B cell (primary cell): Measurements from ENCODE around the gene TSHB. TPM values are rescaled to one million over a fixed set of nuclear protein-coding genes. Genes with fewer than 3 reads are reported as not detected.

Source experiments
- ATAC-seq: fragments of 200-7000 bp; cut with Tn5 transposase; one replicate; pipeline ENCODE4 v1.10.0; 2021; ENCODE audit warnings: low read depth, mild to moderate bottlenecking, moderate number of reproducible peaks, moderate library complexity
- CTCF ChIA-PET: fragments of 350-600 bp; sonication (Branson Sonifier 250); formaldehyde crosslinking; loops from one replicate; lab custom pipeline; 2021; ENCODE audit warnings: antibody characterized with exemption, inconsistent platforms; lab: Charles Lee
- POLR2A ChIA-PET: fragments of 350-600 bp; sonication (Branson Sonifier 250); formaldehyde crosslinking; loops from one replicate; lab custom pipeline; 2021; ENCODE audit warnings: antibody characterized with exemption; lab: Charles Lee
- DNase-seq: peaks from one replicate; pipeline ENCODE4 v3.0.0; 2013
- H2AFZ ChIP-seq: 2 replicates; pipeline ENCODE4 v1.6.1; 2012; ENCODE audit warnings: mild to moderate bottlenecking, low read depth, low read length; ENCODE audit not compliant: insufficient read depth, poor library complexity, severe bottlenecking
- H3K27ac ChIP-seq, 2 donors: 1 replicate in 1 of 2; 2 replicates in 1 of 2; pipeline ENCODE4 v1.5.1; 2012 to 2013; ENCODE audit warnings: low read length in 2 of 2, mild to moderate bottlenecking in 2 of 2, moderate library complexity in 1 of 2
- H3K27me3 ChIP-seq, 4 experiments: fragments of 200-600 bp in 1 of 4; sonication (generic) in 1 of 4; replicated peaks in 1 of 4; 1 replicate in 2 of 4; 2 replicates in 2 of 4; pipeline versions ENCODE4 v1.6.1 to v1.7.0; 2013 to 2016; ENCODE audit warnings: low read length in 3 of 4, mild to moderate bottlenecking in 2 of 4, mixed read lengths in 1 of 4, moderate library complexity in 1 of 4; ENCODE audit not compliant: insufficient read depth in 4 of 4, control insufficient read depth in 3 of 4; ENCODE audit errors: control extremely low read depth in 1 of 4
- H3K36me3 ChIP-seq, 2 experiments: replicated peaks in 1 of 2; 1 replicate in 1 of 2; 2 replicates in 1 of 2; pipeline versions ENCODE4 v1.6.1 to v1.7.1; 2013; ENCODE audit warnings: low read length in 1 of 2; ENCODE audit not compliant: insufficient read depth in 2 of 2, control insufficient read depth in 1 of 2; ENCODE audit errors: control extremely low read depth in 1 of 2, extremely low read depth in 1 of 2
- H3K4me1 ChIP-seq, 2 donors: fragments of 200-600 bp in 1 of 2; sonication (generic) in 1 of 2; 1 replicate in 1 of 2; 2 replicates in 1 of 2; pipeline versions ENCODE4 v1.5.1 to v1.6.1; 2013 to 2017; ENCODE audit warnings: low read length in 2 of 2; ENCODE audit not compliant: control insufficient read depth in 2 of 2, insufficient read depth in 2 of 2
- H3K4me2 ChIP-seq: replicated peaks from 2 replicates; pipeline ENCODE3; 2012; ENCODE audit warnings: mild to moderate bottlenecking, low read depth, low read length; ENCODE audit not compliant: poor library complexity, severe bottlenecking
- H3K4me3 ChIP-seq, 5 experiments: fragments of 200-600 bp in 1 of 5; sonication (generic) in 1 of 5; 1 replicate in 3 of 5; 2 replicates in 2 of 5; pipeline versions ENCODE4 v1.5.1 to v1.7.0; 2011 to 2016; ENCODE audit warnings: low read length in 4 of 5, mild to moderate bottlenecking in 4 of 5, low read depth in 2 of 5, control low read depth in 1 of 5, moderate library complexity in 1 of 5; ENCODE audit not compliant: insufficient read depth in 1 of 5; ENCODE audit errors: control extremely low read depth in 1 of 5, extremely low read depth in 1 of 5
- H3K79me2 ChIP-seq: fragments of 200-600 bp; sonication (generic); one replicate; pipeline ENCODE4 v1.6.0; 2016; ENCODE audit warnings: low read length; ENCODE audit not compliant: control insufficient read depth, insufficient read depth
- H3K9ac ChIP-seq: fragments of 200-600 bp; sonication (generic); 2 replicates; pipeline ENCODE4 v1.6.1; 2017; ENCODE audit warnings: mild to moderate bottlenecking, low read length, moderate library complexity
- H3K9me3 ChIP-seq, 3 donors: one replicate each; pipeline versions ENCODE4 v1.6.1 to v1.7.1; 2013; ENCODE audit warnings: low read length in 2 of 3; ENCODE audit not compliant: control insufficient read depth in 2 of 3, insufficient read depth in 1 of 3; ENCODE audit errors: control extremely low read depth in 1 of 3
- H4K20me1 ChIP-seq: 2 replicates; pipeline ENCODE4 v1.6.0; 2012; ENCODE audit warnings: mild to moderate bottlenecking, low read length; ENCODE audit not compliant: insufficient read depth, control insufficient read depth, poor library complexity, severe bottlenecking
- H3K27ac Mint-ChIP-seq: one replicate; pipeline ENCODE4 v1.8.0; 2021; ENCODE audit warnings: mixed read lengths
- H3K27me3 Mint-ChIP-seq: one replicate; pipeline ENCODE4 v1.8.0; 2021; ENCODE audit warnings: mixed read lengths
- H3K4me1 Mint-ChIP-seq: one replicate; pipeline ENCODE4 v1.8.0; 2021; ENCODE audit warnings: mixed read lengths
- H3K4me3 Mint-ChIP-seq: one replicate; pipeline ENCODE4 v1.8.0; 2021; ENCODE audit warnings: mixed read lengths
- H3K9me3 Mint-ChIP-seq: one replicate; pipeline ENCODE4 v1.8.0; 2022; ENCODE audit warnings: mixed read lengths; ENCODE audit not compliant: insufficient read depth
- EZH2 ChIP-seq: IDR thresholded peaks from 2 replicates; pipeline ENCODE4 v1.6.1; 2012; ENCODE audit warnings: borderline replicate concordance, low read depth, mild to moderate bottlenecking, moderate library complexity, low read length; ENCODE audit not compliant: insufficient read depth, poor library complexity, severe bottlenecking
- WGBS: methylation state at CpG from one replicate; pipeline ENCODE4 v1.1.5; 2013; ENCODE audit warnings: missing lambda C conversion rate; ENCODE audit not compliant: insufficient coverage; 5-methylcytosine and 5-hydroxymethylcytosine counted together
- intact Hi-C: fragments of 100-400 bp; cut with micrococcal nuclease; formaldehyde crosslinking; loops from one replicate; pipeline ENCODE4 v1.10.0; 2022
- polyA plus RNA-seq: library from polyadenylated mRNA; depleted of rRNA; stranded (reverse); fragments of >200 nt; gene quantifications from 2 replicates; pipeline ENCODE4 v1.2.3, GENCODE V29; 2012
- total RNA-seq, 2 donors: library from RNA; stranded (reverse); fragments of 120-200 nt in 1 of 2; gene quantifications; 1 replicate in 1 of 2; 2 replicates in 1 of 2; pipeline versions ENCODE4 v1.2.3 to v1.2.4, GENCODE V29; 2013 to 2022
- TF ChIP-seq, protein P1 (sequence below): fragments of 200-600 bp; IDR thresholded peaks from one replicate; pipeline ENCODE4 v1.8.0; 2022; ENCODE audit warnings: antibody characterized with exemption, mild to moderate bottlenecking

Gene TSHB
- total and polyA plus RNA-seq, 2 donors (not counting 1 experiment from before 2014, with no cell fraction given) = not detected

DNA sequence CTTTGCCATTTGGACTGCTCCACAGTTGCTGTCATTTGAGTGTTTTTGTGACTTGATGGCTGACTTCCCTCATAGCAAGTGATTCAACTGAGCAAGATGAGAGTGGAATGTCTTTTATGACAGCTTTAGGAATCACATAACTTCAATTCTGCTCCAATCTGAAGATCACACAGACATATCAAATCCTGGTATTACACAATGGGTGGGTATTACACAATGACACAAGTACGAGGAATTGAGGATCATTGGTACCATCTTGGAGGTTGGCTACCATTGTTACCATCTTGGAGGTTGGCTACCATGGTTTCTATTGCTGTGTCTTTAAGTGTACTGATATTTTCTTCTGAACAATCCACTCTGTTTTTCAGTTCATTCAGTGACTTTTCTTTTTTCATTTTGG is 8.5 kb upstream of the TSHB start:
- Histone ChIP-seq H3K36me3 (no peaks in the 10 kb centered on the region), H3K27ac (no peak overlapping the region), H3K27me3 (peaks cover 0 to 4% (median 1%) of the 10 kb centered on the region in 4 experiments), H3K9ac (no peak overlapping the region), H4K20me1 (no peaks in the 10 kb centered on the region), H2AFZ (no peak overlapping the region), H3K9me3 (peaks cover 0 to 1% (median 0%) of the 10 kb centered on the region in 3 donors), H3K4me1 (no peaks in the 10 kb centered on the region), H3K4me2 (no peak overlapping the region), H3K79me2 (no peaks in the 10 kb centered on the region), H3K4me3 (no peak overlapping the region)
- POLR2A ChIA-PET = no interaction called here
- H3K27ac Mint-ChIP-seq = no peak overlapping the region
- TF ChIP-seq, protein P1, sequence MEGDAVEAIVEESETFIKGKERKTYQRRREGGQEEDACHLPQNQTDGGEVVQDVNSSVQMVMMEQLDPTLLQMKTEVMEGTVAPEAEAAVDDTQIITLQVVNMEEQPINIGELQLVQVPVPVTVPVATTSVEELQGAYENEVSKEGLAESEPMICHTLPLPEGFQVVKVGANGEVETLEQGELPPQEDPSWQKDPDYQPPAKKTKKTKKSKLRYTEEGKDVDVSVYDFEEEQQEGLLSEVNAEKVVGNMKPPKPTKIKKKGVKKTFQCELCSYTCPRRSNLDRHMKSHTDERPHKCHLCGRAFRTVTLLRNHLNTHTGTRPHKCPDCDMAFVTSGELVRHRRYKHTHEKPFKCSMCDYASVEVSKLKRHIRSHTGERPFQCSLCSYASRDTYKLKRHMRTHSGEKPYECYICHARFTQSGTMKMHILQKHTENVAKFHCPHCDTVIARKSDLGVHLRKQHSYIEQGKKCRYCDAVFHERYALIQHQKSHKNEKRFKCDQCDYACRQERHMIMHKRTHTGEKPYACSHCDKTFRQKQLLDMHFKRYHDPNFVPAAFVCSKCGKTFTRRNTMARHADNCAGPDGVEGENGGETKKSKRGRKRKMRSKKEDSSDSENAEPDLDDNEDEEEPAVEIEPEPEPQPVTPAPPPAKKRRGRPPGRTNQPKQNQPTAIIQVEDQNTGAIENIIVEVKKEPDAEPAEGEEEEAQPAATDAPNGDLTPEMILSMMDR = no peak
- no peak for TF ChIP-seq EZH2
- DNase-seq = no peak
- peaks cover 25% of the 10 kb centered on the region for H3K27me3 Mint-ChIP-seq
- H3K4me3 Mint-ChIP-seq = no peak overlapping the region
- WGBS = no CpG with 5 or more reads among the region's 1 CpG
- H3K4me1 Mint-ChIP-seq = no peaks in the 10 kb centered on the region
- CTCF ChIA-PET = no interaction called here
- intact Hi-C loops = no loop called here
- no peaks in the 10 kb centered on the region for H3K9me3 Mint-ChIP-seq
- ATAC-seq = no peak

- Histone ChIP-seq H2AFZ (no peak overlapping the region), H3K4me1 (no peaks in the 10 kb centered on the region), H4K20me1 (no peaks in the 10 kb centered on the region), H3K27me3 (peaks cover 0 to 4% (median 1%) of the 10 kb centered on the region in 4 experiments), H3K79me2 (no peaks in the 10 kb centered on the region), H3K9me3 (peaks cover 0 to 1% (median 0%) of the 10 kb centered on the region in 3 donors), H3K4me3 (no peak overlapping the region), H3K9ac (no peak overlapping the region), H3K36me3 (no peaks in the 10 kb centered on the region), H3K27ac (no peak overlapping the region), H3K4me2 (no peak overlapping the region)
- H3K4me3 Mint-ChIP-seq = no peak overlapping the region
- ATAC-seq (no peak), DNase-seq (no peak)
- intact Hi-C loops = no loop called here
- no peaks in the 10 kb centered on the region for H3K9me3 Mint-ChIP-seq
- no peak for TF ChIP-seq EZH2
- TF ChIP-seq, protein P1 = no peak
- H3K27me3 Mint-ChIP-seq = peaks cover 29% of the 10 kb centered on the region
- H3K4me1 Mint-ChIP-seq = no peaks in the 10 kb centered on the region
- CTCF ChIA-PET = interaction anchor here (1.8 kb wide), 1 partner anchor 29 kb away, joined by 7 read pairs; no protein-coding TSS in a partner anchor
- POLR2A ChIA-PET = no interaction called here
- H3K27ac Mint-ChIP-seq = no peak overlapping the region
These were observed 6.0 kb upstream of the TSHB start for GRCh38 chr1:115023593-115023992.
